GM12878 (cell line): ENCODE results near the gene LEMD2. TPM values are rescaled to one million over a fixed set of nuclear protein-coding genes. Genes with fewer than 3 reads are reported as not detected.

ENCODE experiments used
- ATAC-seq: fragments of 200-7000 bp; cut with Tn5 transposase; 3 replicates; pipeline ENCODE4 v1.9.1; 2020; ENCODE audit warnings: mild to moderate bottlenecking, moderate library complexity
- BruUV-seq: library from RNA; stranded (reverse); fragments of 400-500 nt; replicated peaks from 2 replicates; lab custom pipeline; 2021; lab: Mats Ljungman, UMichigan
- CTCF ChIA-PET: fragments of 300-600 bp; sonication (Branson Sonifier 250); formaldehyde crosslinking; extraction: SDS; loops from one replicate; lab custom pipeline; 2021; ENCODE audit warnings: inconsistent platforms; lab: Yijun Ruan, JAX
- POLR2A ChIA-PET: fragments of 350-600 bp; formaldehyde crosslinking; extraction: SDS; loops from one replicate; lab custom pipeline; 2021; ENCODE audit warnings: inconsistent platforms; lab: Charles Lee
- RAD21 ChIA-PET: fragments of 300-600 bp; sonication (Branson Sonifier 250); formaldehyde crosslinking; loops from one replicate; lab custom pipeline; 2023; ENCODE audit warnings: antibody characterized with exemption; ENCODE audit not compliant: unreplicated experiment; lab: Charles Lee
- SMC1A ChIA-PET: fragments of 300-600 bp; sonication (Branson Sonifier 250); formaldehyde crosslinking; loops from one replicate; lab custom pipeline; 2023; ENCODE audit not compliant: unreplicated experiment, uncharacterized antibody; lab: Charles Lee
- DNase-seq: peaks from one replicate; pipeline ENCODE4 v3.0.0-alpha.2; 2011; ENCODE audit warnings: low read depth, low spot score
- FAIRE-seq: peaks from 3 replicates; lab custom pipeline; 2011; peaks lifted over from hg19 to GRCh38; lab: Jason Lieb, UNC
- H2AFZ ChIP-seq: 2 replicates; pipeline ENCODE4 v1.6.0; 2011; ENCODE audit warnings: low read depth, low read length, control low read depth; ENCODE audit not compliant: control insufficient read depth
- H3K27ac ChIP-seq: 2 replicates; pipeline ENCODE4 v1.5.1; 2011; ENCODE audit warnings: control low read depth; ENCODE audit not compliant: control insufficient read depth, insufficient read depth
- H3K27me3 ChIP-seq, 2 experiments: replicated peaks in 1 of 2; 2 replicates each; pipeline versions ENCODE4 v1.6.0 to v1.6.1; 2011; ENCODE audit warnings: low read length in 1 of 2; ENCODE audit not compliant: control insufficient read depth in 2 of 2, insufficient read depth in 2 of 2
- H3K36me3 ChIP-seq, 2 experiments: 2 replicates each; pipeline ENCODE4 v1.5.1; 2011; ENCODE audit warnings: low read length in 1 of 2; ENCODE audit not compliant: control insufficient read depth in 2 of 2, insufficient read depth in 2 of 2
- H3K4me1 ChIP-seq: 2 replicates; pipeline ENCODE4 v1.6.1; 2011; ENCODE audit warnings: mild to moderate bottlenecking, low read length, moderate library complexity, mixed read lengths; ENCODE audit not compliant: control insufficient read depth, insufficient read depth
- H3K4me2 ChIP-seq: 2 replicates; pipeline ENCODE4 v1.6.0; 2011; ENCODE audit warnings: control low read depth; ENCODE audit not compliant: control insufficient read depth, insufficient read depth
- H3K4me3 ChIP-seq: fragments of 200-600 bp; sonication (generic); 2 replicates; pipeline ENCODE4 v1.5.1; 2016
- H3K79me2 ChIP-seq: 2 replicates; pipeline ENCODE4 v1.6.0; 2011; ENCODE audit warnings: low read length; ENCODE audit not compliant: control insufficient read depth, insufficient read depth
- H3K9ac ChIP-seq: 2 replicates; pipeline ENCODE4 v1.8.0; 2011; ENCODE audit warnings: low read length, control low read depth, mixed read lengths; ENCODE audit not compliant: control insufficient read depth, insufficient read depth
- H3K9me3 ChIP-seq: replicated peaks from 3 replicates; pipeline ENCODE4 v1.5.1; 2011; ENCODE audit warnings: mild to moderate bottlenecking, low read length; ENCODE audit not compliant: control insufficient read depth, insufficient read depth
- H4K20me1 ChIP-seq: 2 replicates; pipeline ENCODE4 v1.6.0; 2011; ENCODE audit not compliant: control insufficient read depth, insufficient read depth
- CBX3 ChIP-seq: fragments of 200-600 bp; sonication (generic); IDR thresholded peaks from 2 replicates; pipeline ENCODE4 v1.6.1; 2016; ENCODE audit warnings: low read depth, borderline replicate concordance
- CHD1 ChIP-seq: IDR thresholded peaks from 2 replicates; pipeline ENCODE4 v1.6.1; 2012; ENCODE audit warnings: low read depth, low read length, improper control_type of control experiment
- EP300 ChIP-seq, 2 experiments: fragments of 150-350 bp in 1 of 2; IDR thresholded peaks; 2 replicates each; pipeline ENCODE4 v1.6.1; 2011 to 2012; ENCODE audit warnings: low read depth in 2 of 2, low read length in 2 of 2, borderline replicate concordance in 1 of 2, improper control_type of control experiment in 1 of 2, inconsistent platforms in 1 of 2; ENCODE audit not compliant: control insufficient read depth in 1 of 2
- IKZF1 ChIP-seq: fragments of 450-650 bp; conservative IDR thresholded peaks from 2 replicates; pipeline ENCODE4 v1.6.1; 2017; ENCODE audit warnings: antibody characterized with exemption, mild to moderate bottlenecking
- JUNB ChIP-seq: IDR thresholded peaks from 2 replicates; pipeline ENCODE4 v1.6.1; 2016; ENCODE audit warnings: antibody characterized with exemption, mild to moderate bottlenecking
- PAX5 ChIP-seq: IDR thresholded peaks from 2 replicates; pipeline ENCODE4 v1.6.1; 2011; ENCODE audit warnings: low read depth, low read length, borderline replicate concordance
- RAD51 ChIP-seq: fragments of 450-650 bp; IDR thresholded peaks from 2 replicates; pipeline ENCODE4 v1.6.1; 2016; ENCODE audit warnings: moderate library complexity, mild to moderate bottlenecking, inconsistent platforms
- RBBP5 ChIP-seq: fragments of 200-600 bp; sonication (generic); conservative IDR thresholded peaks from 2 replicates; pipeline ENCODE4 v1.6.1; 2016
- RUNX3 ChIP-seq: IDR thresholded peaks from 2 replicates; pipeline ENCODE4 v1.6.1; 2012; ENCODE audit warnings: low read length, inconsistent platforms
- SIX5 ChIP-seq: IDR thresholded peaks from 2 replicates; pipeline ENCODE4 v1.6.1; 2011; ENCODE audit warnings: mild to moderate bottlenecking, low read depth, low read length, moderate library complexity; ENCODE audit not compliant: severe bottlenecking
- SREBF1 ChIP-seq: IDR thresholded peaks from 2 replicates; pipeline ENCODE4 v1.6.1; 2012; ENCODE audit warnings: mild to moderate bottlenecking, low read length
- TBL1XR1 ChIP-seq: IDR thresholded peaks from 2 replicates; pipeline ENCODE4 v1.6.1; 2012; ENCODE audit warnings: low read depth, low read length, improper control_type of control experiment
- WGBS: methylation state at CpG from one replicate; pipeline ENCODE4 v1.1.6; 2016; ENCODE audit warnings: low lambda C conversion rate; ENCODE audit not compliant: insufficient replicate concordance, insufficient coverage; ENCODE audit errors: missing lambda C conversion rate; 5-methylcytosine and 5-hydroxymethylcytosine counted together
- in situ Hi-C: fragments of 300-500 bp; cut with MboI; formaldehyde crosslinking; loops from 9 replicates; pipeline ENCODE4 v1.14.3; 2018; ENCODE audit warnings: mixed read lengths
- intact Hi-C: fragments of 100-400 bp; cut with micrococcal nuclease; formaldehyde crosslinking; loops from one replicate; pipeline ENCODE4 v1.14.2; 2022; ENCODE audit not compliant: unreplicated experiment
- polyA plus RNA-seq, 11 experiments: library from polyadenylated mRNA; depleted of rRNA in 4 of 11; unstranded in 6 of 11; stranded (reverse) in 5 of 11; fragments of >200 nt; fragmentation: Nextera tagmentation in 4 of 11; fragmentation: Illumina TruSeq in 1 of 11; extraction: Ambion mirVana in 4 of 11; extraction: Trizol in 1 of 11; gene quantifications; 1 replicate in 1 of 11; 2 replicates in 10 of 11; pipeline versions ENCODE4 v1.2.1 to v1.2.3, GENCODE V29; 2011 to 2016; ENCODE audit warnings: inconsistent platforms in 2 of 11, missing spikeins in 2 of 11, low read depth in 1 of 11
- total RNA-seq, 4 experiments: library from RNA; depleted of rRNA in 3 of 4; stranded (reverse); fragments of >200 nt in 3 of 4; fragmentation: Illumina TruSeq in 1 of 4; extraction: Trizol in 1 of 4; gene quantifications; 2 replicates each; pipeline versions ENCODE4 v1.2.1 to v1.2.3, GENCODE V29; 2013 to 2021
- TF ChIP-seq, protein P1 (sequence below): fragments of 450-650 bp; conservative IDR thresholded peaks from 2 replicates; pipeline ENCODE4 v1.6.1; 2017; ENCODE audit warnings: mild to moderate bottlenecking, moderate library complexity
- TF ChIP-seq, protein P2 (sequence below): fragments of 450-650 bp; IDR thresholded peaks from 2 replicates; pipeline ENCODE4 v1.6.1; 2017; ENCODE audit warnings: mild to moderate bottlenecking, moderate library complexity
- TF ChIP-seq, protein P3 (sequence below): fragments of 450-650 bp; IDR thresholded peaks from 2 replicates; pipeline ENCODE4 v1.6.1; 2017; ENCODE audit warnings: mild to moderate bottlenecking

The LEMD2 gene
- total and polyA plus RNA-seq, 10 of the 15 experiments (the other 5 are each of a cell fraction or from before 2014, with no cell fraction given): 0.45 to 47.1 (median 22.8) TPM

DNA sequence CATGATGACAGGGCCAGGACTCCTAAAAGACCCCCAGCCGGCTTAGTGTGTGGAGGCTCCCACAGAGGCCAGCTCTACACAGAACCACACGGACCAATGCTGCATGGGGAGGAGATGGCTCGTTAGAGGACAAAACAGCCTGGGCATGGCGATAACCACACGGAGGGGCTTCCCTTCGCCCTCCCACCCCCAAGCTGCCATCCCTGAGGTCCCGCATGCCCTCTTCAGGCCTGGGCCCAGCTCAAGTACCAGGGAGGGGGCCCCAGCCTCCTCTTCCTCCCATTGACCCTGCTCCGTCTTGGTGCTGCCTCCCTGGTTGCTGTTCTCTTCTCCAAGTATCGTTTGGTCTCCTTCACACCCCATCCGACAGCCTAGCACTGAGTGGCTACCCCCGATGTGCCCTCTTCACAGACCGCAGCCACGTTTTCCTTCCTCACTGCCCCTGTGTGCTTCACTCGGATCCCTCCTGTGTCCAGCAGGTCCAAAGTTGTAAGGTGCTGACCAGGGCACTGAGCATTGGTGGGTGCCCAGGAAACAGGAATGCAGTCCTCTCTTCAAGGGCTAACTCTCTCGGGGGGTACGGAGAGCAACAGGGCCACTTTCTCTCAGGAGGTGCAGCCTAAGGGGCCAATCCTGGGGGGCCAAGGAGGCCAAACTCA is 24.4 kb upstream of the LEMD2 start:
- no peaks in the 10 kb centered on the region for H3K36me3 ChIP-seq
- no peaks in the 10 kb centered on the region for H3K4me1 ChIP-seq
- ChIA-PET RAD21 (no interaction called here), CTCF (no interaction called here), SMC1A (no interaction called here), POLR2A (no interaction called here)
- no peak overlapping the region for H2AFZ ChIP-seq
- no peak overlapping the region for H3K4me2 ChIP-seq
- H3K9me3 ChIP-seq: no peaks in the 10 kb centered on the region
- FAIRE-seq (no peak), DNase-seq (no peak), ATAC-seq (no peak)
- no peak overlapping the region for H3K9ac ChIP-seq
- H3K79me2 ChIP-seq: no peaks in the 10 kb centered on the region
- no peak overlapping the region for H3K4me3 ChIP-seq
- peaks cover 3% of the 10 kb centered on the region; the same call in 1 of the 2 replicates for H4K20me1 ChIP-seq
- intact Hi-C loops: no loop called here
- H3K27me3 ChIP-seq: peaks cover 2 to 8% of the 10 kb centered on the region in 2 experiments; a peak in 3 of 4 replicates
- BruUV-seq: no TSS peak
- TF ChIP-seq RAD51 (no peak), CHD1 (no peak), SREBF1 (no peak), SIX5 (no peak), EP300 (IDR thresholded peaks at IDR 0.05; ENCODE audit: borderline replicate concordance in 1 of 2, control insufficient read depth in 1 of 2, low read depth in 2 of 2, low read length in 2 of 2) (no peak), PAX5 (no peak), TBL1XR1 (no peak), CBX3 (no peak), JUNB (no peak), IKZF1 (no peak), RBBP5 (no peak), RUNX3 (no peak)
- TF ChIP-seq, protein P1, sequence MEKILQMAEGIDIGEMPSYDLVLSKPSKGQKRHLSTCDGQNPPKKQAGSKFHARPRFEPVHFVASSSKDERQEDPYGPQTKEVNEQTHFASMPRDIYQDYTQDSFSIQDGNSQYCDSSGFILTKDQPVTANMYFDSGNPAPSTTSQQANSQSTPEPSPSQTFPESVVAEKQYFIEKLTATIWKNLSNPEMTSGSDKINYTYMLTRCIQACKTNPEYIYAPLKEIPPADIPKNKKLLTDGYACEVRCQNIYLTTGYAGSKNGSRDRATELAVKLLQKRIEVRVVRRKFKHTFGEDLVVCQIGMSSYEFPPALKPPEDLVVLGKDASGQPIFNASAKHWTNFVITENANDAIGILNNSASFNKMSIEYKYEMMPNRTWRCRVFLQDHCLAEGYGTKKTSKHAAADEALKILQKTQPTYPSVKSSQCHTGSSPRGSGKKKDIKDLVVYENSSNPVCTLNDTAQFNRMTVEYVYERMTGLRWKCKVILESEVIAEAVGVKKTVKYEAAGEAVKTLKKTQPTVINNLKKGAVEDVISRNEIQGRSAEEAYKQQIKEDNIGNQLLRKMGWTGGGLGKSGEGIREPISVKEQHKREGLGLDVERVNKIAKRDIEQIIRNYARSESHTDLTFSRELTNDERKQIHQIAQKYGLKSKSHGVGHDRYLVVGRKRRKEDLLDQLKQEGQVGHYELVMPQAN: no peak
- TF ChIP-seq, protein P2, sequence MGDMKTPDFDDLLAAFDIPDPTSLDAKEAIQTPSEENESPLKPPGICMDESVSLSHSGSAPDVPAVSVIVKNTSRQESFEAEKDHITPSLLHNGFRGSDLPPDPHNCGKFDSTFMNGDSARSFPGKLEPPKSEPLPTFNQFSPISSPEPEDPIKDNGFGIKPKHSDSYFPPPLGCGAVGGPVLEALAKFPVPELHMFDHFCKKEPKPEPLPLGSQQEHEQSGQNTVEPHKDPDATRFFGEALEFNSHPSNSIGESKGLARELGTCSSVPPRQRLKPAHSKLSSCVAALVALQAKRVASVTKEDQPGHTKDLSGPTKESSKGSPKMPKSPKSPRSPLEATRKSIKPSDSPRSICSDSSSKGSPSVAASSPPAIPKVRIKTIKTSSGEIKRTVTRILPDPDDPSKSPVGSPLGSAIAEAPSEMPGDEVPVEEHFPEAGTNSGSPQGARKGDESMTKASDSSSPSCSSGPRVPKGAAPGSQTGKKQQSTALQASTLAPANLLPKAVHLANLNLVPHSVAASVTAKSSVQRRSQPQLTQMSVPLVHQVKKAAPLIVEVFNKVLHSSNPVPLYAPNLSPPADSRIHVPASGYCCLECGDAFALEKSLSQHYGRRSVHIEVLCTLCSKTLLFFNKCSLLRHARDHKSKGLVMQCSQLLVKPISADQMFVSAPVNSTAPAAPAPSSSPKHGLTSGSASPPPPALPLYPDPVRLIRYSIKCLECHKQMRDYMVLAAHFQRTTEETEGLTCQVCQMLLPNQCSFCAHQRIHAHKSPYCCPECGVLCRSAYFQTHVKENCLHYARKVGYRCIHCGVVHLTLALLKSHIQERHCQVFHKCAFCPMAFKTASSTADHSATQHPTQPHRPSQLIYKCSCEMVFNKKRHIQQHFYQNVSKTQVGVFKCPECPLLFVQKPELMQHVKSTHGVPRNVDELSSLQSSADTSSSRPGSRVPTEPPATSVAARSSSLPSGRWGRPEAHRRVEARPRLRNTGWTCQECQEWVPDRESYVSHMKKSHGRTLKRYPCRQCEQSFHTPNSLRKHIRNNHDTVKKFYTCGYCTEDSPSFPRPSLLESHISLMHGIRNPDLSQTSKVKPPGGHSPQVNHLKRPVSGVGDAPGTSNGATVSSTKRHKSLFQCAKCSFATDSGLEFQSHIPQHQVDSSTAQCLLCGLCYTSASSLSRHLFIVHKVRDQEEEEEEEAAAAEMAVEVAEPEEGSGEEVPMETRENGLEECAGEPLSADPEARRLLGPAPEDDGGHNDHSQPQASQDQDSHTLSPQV: no peak
- TF ChIP-seq, protein P3, sequence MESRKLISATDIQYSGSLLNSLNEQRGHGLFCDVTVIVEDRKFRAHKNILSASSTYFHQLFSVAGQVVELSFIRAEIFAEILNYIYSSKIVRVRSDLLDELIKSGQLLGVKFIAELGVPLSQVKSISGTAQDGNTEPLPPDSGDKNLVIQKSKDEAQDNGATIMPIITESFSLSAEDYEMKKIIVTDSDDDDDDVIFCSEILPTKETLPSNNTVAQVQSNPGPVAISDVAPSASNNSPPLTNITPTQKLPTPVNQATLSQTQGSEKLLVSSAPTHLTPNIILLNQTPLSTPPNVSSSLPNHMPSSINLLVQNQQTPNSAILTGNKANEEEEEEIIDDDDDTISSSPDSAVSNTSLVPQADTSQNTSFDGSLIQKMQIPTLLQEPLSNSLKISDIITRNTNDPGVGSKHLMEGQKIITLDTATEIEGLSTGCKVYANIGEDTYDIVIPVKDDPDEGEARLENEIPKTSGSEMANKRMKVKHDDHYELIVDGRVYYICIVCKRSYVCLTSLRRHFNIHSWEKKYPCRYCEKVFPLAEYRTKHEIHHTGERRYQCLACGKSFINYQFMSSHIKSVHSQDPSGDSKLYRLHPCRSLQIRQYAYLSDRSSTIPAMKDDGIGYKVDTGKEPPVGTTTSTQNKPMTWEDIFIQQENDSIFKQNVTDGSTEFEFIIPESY: no peak
- WGBS: 52% methylated on average over 16 of the region's 16 CpGs
- in situ Hi-C loops: no loop called here
- H3K27ac ChIP-seq: no peak overlapping the region
